SK-N-SH treated with all-trans-retinoic acid at 6 μM for 48 hours (cell line): Measurements from ENCODE around the gene TJP3.

Source experiments
- ATAC-seq: fragments of 200-7000 bp; cut with Tn5 transposase; 3 replicates; pipeline ENCODE4 v1.9.1; 2020; ENCODE audit warnings: mild to moderate bottlenecking, moderate library complexity
- ARNTL ChIP-seq: fragments of 450-650 bp; formaldehyde crosslinking; IDR thresholded peaks from 2 replicates; pipeline ENCODE4 v1.5.0; 2020; ENCODE audit warnings: low read depth, mild to moderate bottlenecking, moderate library complexity, borderline replicate concordance
- BACH2 ChIP-seq: fragments of 250-450 bp; sonication (Bioruptor Pico); IDR thresholded peaks from 2 replicates; pipeline ENCODE4 v1.9.0; 2021; ENCODE audit warnings: mild to moderate bottlenecking, borderline replicate concordance
- CSDC2 ChIP-seq: fragments of 250-450 bp; sonication (Bioruptor Pico); IDR thresholded peaks from 2 replicates; pipeline ENCODE4 v1.5.0; 2020; ENCODE audit warnings: mild to moderate bottlenecking, moderate library complexity
- CSRNP3 ChIP-seq: fragments of 250-450 bp; sonication (Bioruptor Pico); IDR thresholded peaks from 2 replicates; pipeline ENCODE4 v1.5.1; 2021; ENCODE audit warnings: mild to moderate bottlenecking, moderate library complexity
- ESRRG ChIP-seq: fragments of 250-450 bp; sonication (Bioruptor Pico); IDR thresholded peaks from 2 replicates; pipeline ENCODE4 v1.6.1; 2021; ENCODE audit warnings: mild to moderate bottlenecking
- ISL1 ChIP-seq: fragments of 250-450 bp; sonication (Bioruptor Pico); IDR thresholded peaks from 2 replicates; pipeline ENCODE4 v2.1.2; 2022; ENCODE audit warnings: mild to moderate bottlenecking, moderate library complexity
- OSR1 ChIP-seq: fragments of 250-450 bp; sonication (Bioruptor Pico); IDR thresholded peaks from 2 replicates; pipeline ENCODE4 v1.8.0; 2022; ENCODE audit warnings: moderate library complexity, mild to moderate bottlenecking, inconsistent platforms
- PATZ1 ChIP-seq: fragments of 250-450 bp; sonication (Bioruptor Pico); IDR thresholded peaks from 2 replicates; pipeline ENCODE4 v1.8.0; 2020; ENCODE audit warnings: mild to moderate bottlenecking, moderate library complexity, borderline replicate concordance
- POU6F1 ChIP-seq: fragments of 250-450 bp; sonication (Bioruptor Pico); IDR thresholded peaks from 2 replicates; pipeline ENCODE4 v1.8.0; 2021; ENCODE audit warnings: low read depth, mild to moderate bottlenecking, moderate library complexity, borderline replicate concordance
- PPARA ChIP-seq: fragments of 250-450 bp; sonication (Bioruptor Pico); IDR thresholded peaks from 2 replicates; pipeline ENCODE4 v1.5.0; 2020; ENCODE audit warnings: mild to moderate bottlenecking, borderline replicate concordance
- RARB ChIP-seq: fragments of 250-450 bp; sonication (Bioruptor Pico); IDR thresholded peaks from 2 replicates; pipeline ENCODE4 v1.8.0; 2021; ENCODE audit warnings: mild to moderate bottlenecking, moderate library complexity
- SNAI2 ChIP-seq: fragments of 250-450 bp; sonication (Bioruptor Pico); IDR thresholded peaks from 2 replicates; pipeline ENCODE4 v1.5.0; 2020; ENCODE audit warnings: mild to moderate bottlenecking, moderate library complexity
- TCF4 ChIP-seq: fragments of 250-450 bp; sonication (Bioruptor Pico); IDR thresholded peaks from 2 replicates; pipeline ENCODE4 v1.8.0; 2021; ENCODE audit warnings: mild to moderate bottlenecking, moderate library complexity, borderline replicate concordance
- TOX ChIP-seq: fragments of 250-450 bp; sonication (Bioruptor Pico); IDR thresholded peaks from 2 replicates; pipeline ENCODE4 v1.8.0; 2021; ENCODE audit warnings: mild to moderate bottlenecking, moderate library complexity, borderline replicate concordance
- ZC3H10 ChIP-seq: fragments of 250-450 bp; sonication (Bioruptor Pico); IDR thresholded peaks from 2 replicates; pipeline ENCODE4 v1.5.1; 2021; ENCODE audit warnings: mild to moderate bottlenecking, moderate library complexity
- ZFP3 ChIP-seq: fragments of 250-450 bp; sonication (Bioruptor Pico); IDR thresholded peaks from 2 replicates; pipeline ENCODE4 v1.5.0; 2020; ENCODE audit warnings: mild to moderate bottlenecking, moderate library complexity
- ZFP30 ChIP-seq: fragments of 450-650 bp; formaldehyde crosslinking; IDR thresholded peaks from 2 replicates; pipeline ENCODE4 v1.5.0; 2022; ENCODE audit warnings: mild to moderate bottlenecking, moderate library complexity
- ZNF565 ChIP-seq: fragments of 450-650 bp; formaldehyde crosslinking; conservative IDR thresholded peaks from 2 replicates; pipeline ENCODE4 v1.5.0; 2020; ENCODE audit warnings: low read depth, mild to moderate bottlenecking, moderate library complexity
- ZNF8 ChIP-seq: fragments of 450-650 bp; formaldehyde crosslinking; IDR thresholded peaks from 2 replicates; pipeline ENCODE4 v1.5.0; 2020; ENCODE audit warnings: mild to moderate bottlenecking, moderate library complexity
- TF ChIP-seq, protein P1 (sequence below): fragments of 250-450 bp; sonication (Bioruptor Pico); IDR thresholded peaks from 2 replicates; pipeline ENCODE4 v1.5.0; 2020; ENCODE audit warnings: mild to moderate bottlenecking, moderate library complexity

The TJP3 gene

GRCh38 chr19:3696660-3696995 is 11.6 kb upstream of the TJP3 start (continued):
- TF ChIP-seq POU6F1 (CRISPR knock-in tag), result no peak
- TF ChIP-seq SNAI2, result no peak
- TF ChIP-seq TCF4 (CRISPR knock-in tag), result no peak
- no peak for TF ChIP-seq CSRNP3

GRCh38 chr19:3697094-3697493 is 11.1 kb upstream of the TJP3 start:
- TF ChIP-seq ZFP3 (CRISPR knock-in tag) (no peak), PATZ1 (CRISPR knock-in tag) (no peak), OSR1 (CRISPR knock-in tag) (no peak), RARB (no peak), ESRRG (CRISPR knock-in tag) (no peak), ISL1 (no peak), ARNTL (CRISPR knock-in tag) (no peak), BACH2 (CRISPR knock-in tag) (no peak), ZFP30 (CRISPR knock-in tag) (no peak), TCF4 (CRISPR knock-in tag) (no peak), CSRNP3 (no peak), ZNF8 (CRISPR knock-in tag) (no peak), PPARA (CRISPR knock-in tag) (no peak), TOX (CRISPR knock-in tag) (no peak), ZC3H10 (CRISPR knock-in tag) (no peak), SNAI2 (no peak), POU6F1 (CRISPR knock-in tag) (no peak), ZNF565 (no peak), CSDC2 (CRISPR knock-in tag) (no peak)
- TF ChIP-seq, protein P1, sequence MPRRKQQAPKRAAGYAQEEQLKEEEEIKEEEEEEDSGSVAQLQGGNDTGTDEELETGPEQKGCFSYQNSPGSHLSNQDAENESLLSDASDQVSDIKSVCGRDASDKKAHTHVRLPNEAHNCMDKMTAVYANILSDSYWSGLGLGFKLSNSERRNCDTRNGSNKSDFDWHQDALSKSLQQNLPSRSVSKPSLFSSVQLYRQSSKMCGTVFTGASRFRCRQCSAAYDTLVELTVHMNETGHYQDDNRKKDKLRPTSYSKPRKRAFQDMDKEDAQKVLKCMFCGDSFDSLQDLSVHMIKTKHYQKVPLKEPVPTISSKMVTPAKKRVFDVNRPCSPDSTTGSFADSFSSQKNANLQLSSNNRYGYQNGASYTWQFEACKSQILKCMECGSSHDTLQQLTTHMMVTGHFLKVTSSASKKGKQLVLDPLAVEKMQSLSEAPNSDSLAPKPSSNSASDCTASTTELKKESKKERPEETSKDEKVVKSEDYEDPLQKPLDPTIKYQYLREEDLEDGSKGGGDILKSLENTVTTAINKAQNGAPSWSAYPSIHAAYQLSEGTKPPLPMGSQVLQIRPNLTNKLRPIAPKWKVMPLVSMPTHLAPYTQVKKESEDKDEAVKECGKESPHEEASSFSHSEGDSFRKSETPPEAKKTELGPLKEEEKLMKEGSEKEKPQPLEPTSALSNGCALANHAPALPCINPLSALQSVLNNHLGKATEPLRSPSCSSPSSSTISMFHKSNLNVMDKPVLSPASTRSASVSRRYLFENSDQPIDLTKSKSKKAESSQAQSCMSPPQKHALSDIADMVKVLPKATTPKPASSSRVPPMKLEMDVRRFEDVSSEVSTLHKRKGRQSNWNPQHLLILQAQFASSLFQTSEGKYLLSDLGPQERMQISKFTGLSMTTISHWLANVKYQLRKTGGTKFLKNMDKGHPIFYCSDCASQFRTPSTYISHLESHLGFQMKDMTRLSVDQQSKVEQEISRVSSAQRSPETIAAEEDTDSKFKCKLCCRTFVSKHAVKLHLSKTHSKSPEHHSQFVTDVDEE, result no peak
- no peak for ATAC-seq
